H1 (cell line): ENCODE data around the gene LRG1.

Experiments
- EGR1 ChIP-seq: IDR thresholded peaks from 2 replicates; pipeline ENCODE4 v1.6.1; 2011; ENCODE audit warnings: low read depth, low read length, borderline replicate concordance
- EZH2 ChIP-seq: fragments of 200-600 bp; sonication (generic); IDR thresholded peaks from 2 replicates; pipeline ENCODE4 v1.7.1; 2012; ENCODE audit warnings: low read depth, mild to moderate bottlenecking, moderate library complexity, low read length, inconsistent platforms; ENCODE audit not compliant: severe bottlenecking
- JUND ChIP-seq: IDR thresholded peaks from 2 replicates; pipeline ENCODE4 v1.6.1; 2011; ENCODE audit warnings: mild to moderate bottlenecking, improper control_type of control experiment, low read length
- POLR2A ChIP-seq, 2 experiments: IDR thresholded peaks; 1 replicate in 1 of 2; 2 replicates in 1 of 2; pipeline ENCODE4 v1.6.1; 2011; ENCODE audit warnings: low read depth in 2 of 2, low read length in 2 of 2, mild to moderate bottlenecking in 2 of 2; ENCODE audit errors: control extremely low read depth in 1 of 2
- SAP30 ChIP-seq: fragments of 300-600 bp; sonication (generic); IDR thresholded peaks from 2 replicates; pipeline ENCODE4 v1.7.1; 2012; ENCODE audit warnings: low read length, moderate library complexity, mild to moderate bottlenecking, inconsistent platforms; ENCODE audit not compliant: insufficient read depth, insufficient replicate concordance
- SRF ChIP-seq: IDR thresholded peaks from 2 replicates; pipeline ENCODE4 v1.6.1; 2011; ENCODE audit warnings: mild to moderate bottlenecking, low read depth, low read length, moderate library complexity
- TCF12 ChIP-seq: IDR thresholded peaks from 2 replicates; pipeline ENCODE4 v1.6.1; 2011; ENCODE audit warnings: low read depth, mild to moderate bottlenecking, low read length
- YY1 ChIP-seq: IDR thresholded peaks from 2 replicates; pipeline ENCODE4 v1.6.1; 2011; ENCODE audit warnings: low read depth, mild to moderate bottlenecking, low read length
- ZNF274 ChIP-seq: IDR thresholded peaks from 2 replicates; pipeline ENCODE4 v1.7.0; 2012; ENCODE audit warnings: low read length, borderline replicate concordance; ENCODE audit errors: extremely low read depth
- TF ChIP-seq, protein P1 (sequence below), 3 experiments: IDR thresholded peaks; 1 replicate in 2 of 3; 2 replicates in 1 of 3; pipeline versions ENCODE4 v1.5.1 to v1.6.1; 2011; ENCODE audit warnings: low read length in 3 of 3, mild to moderate bottlenecking in 3 of 3, inconsistent platforms in 2 of 3, low read depth in 1 of 3, moderate library complexity in 1 of 3; ENCODE audit not compliant: insufficient read depth in 1 of 3; ENCODE audit errors: control extremely low read depth in 1 of 3

DNA sequence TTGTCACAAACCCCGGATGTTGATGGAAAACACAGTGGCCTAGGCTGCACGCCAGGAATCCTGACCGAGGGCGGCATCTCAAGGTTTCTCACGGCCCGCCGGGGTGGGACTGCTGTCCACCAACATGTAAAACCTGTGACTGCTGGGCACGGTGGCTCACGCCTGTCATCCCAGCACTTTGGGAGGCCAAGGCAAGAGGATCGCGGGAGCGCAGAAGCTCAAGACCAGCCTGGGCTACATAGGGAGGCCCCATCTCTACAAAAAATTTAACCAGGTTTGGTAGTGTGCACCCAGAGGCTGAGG lies 32.7 kb downstream of the LRG1 start:
- TF ChIP-seq, protein P1, sequence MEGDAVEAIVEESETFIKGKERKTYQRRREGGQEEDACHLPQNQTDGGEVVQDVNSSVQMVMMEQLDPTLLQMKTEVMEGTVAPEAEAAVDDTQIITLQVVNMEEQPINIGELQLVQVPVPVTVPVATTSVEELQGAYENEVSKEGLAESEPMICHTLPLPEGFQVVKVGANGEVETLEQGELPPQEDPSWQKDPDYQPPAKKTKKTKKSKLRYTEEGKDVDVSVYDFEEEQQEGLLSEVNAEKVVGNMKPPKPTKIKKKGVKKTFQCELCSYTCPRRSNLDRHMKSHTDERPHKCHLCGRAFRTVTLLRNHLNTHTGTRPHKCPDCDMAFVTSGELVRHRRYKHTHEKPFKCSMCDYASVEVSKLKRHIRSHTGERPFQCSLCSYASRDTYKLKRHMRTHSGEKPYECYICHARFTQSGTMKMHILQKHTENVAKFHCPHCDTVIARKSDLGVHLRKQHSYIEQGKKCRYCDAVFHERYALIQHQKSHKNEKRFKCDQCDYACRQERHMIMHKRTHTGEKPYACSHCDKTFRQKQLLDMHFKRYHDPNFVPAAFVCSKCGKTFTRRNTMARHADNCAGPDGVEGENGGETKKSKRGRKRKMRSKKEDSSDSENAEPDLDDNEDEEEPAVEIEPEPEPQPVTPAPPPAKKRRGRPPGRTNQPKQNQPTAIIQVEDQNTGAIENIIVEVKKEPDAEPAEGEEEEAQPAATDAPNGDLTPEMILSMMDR (IDR thresholded peaks at IDR 0.05; ENCODE audit: control extremely low read depth in 1 of 3, insufficient read depth in 1 of 3, low read depth in 1 of 3, low read length in 3 of 3) = no peak
- TF ChIP-seq POLR2A (IDR thresholded peaks at IDR 0.05; ENCODE audit: control extremely low read depth in 1 of 2, low read depth in 2 of 2, low read length in 2 of 2) = no peak
- no peak for TF ChIP-seq EZH2
- no peak for TF ChIP-seq EGR1
- no peak for TF ChIP-seq TCF12
- no peak for TF ChIP-seq ZNF274
- TF ChIP-seq YY1 = no peak
- TF ChIP-seq SAP30 = no peak
- no peak for TF ChIP-seq JUND
- TF ChIP-seq SRF = no peak
